ENCODE results near the gene GSX2. TPM values are rescaled to one million over a fixed set of nuclear protein-coding genes. Genes with fewer than 3 reads are reported as not detected.
"Not testable (repeated sequence)": the region's sequence is repeated elsewhere in the genome, so short reads cannot be mapped to it uniquely, and the experiment has no call there.

Gene GSX2
- not detected for total RNA-seq

DNA sequence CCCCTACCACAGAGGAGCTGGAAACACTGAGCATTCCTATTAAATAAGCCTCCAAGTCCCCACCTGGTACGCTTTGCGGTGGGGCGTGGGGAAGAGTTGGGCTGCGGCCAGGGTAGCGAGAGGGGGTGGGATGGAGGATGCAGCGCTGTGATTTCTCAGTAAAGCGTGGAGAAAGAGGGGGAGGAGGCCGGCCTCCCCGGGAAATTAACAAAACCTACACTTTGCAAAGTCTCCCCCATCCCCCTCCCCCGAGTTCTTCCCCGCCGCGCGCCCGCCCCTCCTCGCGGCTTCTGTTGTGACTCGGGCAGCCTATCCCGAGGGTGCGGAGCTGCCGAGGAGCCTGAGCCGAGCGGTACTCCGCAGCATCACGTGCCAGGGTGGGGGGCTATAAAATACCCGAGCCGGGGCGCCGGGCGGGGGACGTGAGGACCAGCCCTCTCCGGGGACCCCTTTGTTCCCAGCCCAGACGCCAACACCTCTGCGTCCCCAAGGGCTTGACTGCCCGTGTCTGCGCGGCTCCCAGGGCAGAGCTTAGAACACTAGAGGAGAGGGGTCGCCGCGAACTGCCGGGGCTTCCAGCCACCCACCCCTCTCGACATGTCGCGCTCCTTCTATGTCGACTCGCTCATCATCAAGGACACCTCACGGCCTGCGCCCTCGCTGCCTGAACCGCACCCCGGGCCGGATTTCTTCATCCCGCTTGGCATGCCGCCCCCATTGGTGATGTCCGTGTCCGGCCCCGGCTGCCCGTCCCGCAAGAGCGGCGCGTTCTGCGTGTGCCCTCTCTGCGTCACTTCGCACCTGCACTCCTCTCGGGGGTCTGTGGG lies at the start of gene GSX2:
GSX2 (plus strand) TSS at position 416 of the 827 bp plus-strand sequence; CDS start at position 598, 182 bp downstream.
- Mint-ChIP-seq H3K27ac (no peak within 1 kb of the TSS), H3K4me1 (peaks cover 49% of the 10 kb centered on the region), H3K9me3 (ENCODE audit: low read depth) (no peaks in the 10 kb centered on the region), H3K27me3 (peaks cover 84% of the 10 kb centered on the region), H3K36me3 (ENCODE audit: low read depth) (no peaks in the 10 kb centered on the region), H3K4me3 (peak within 1 kb of the TSS; percentile 38)
- ATAC-seq (no peak), DNase-seq (peak; percentile 26)
- POLR2A ChIA-PET: no interaction called here
- CTCF ChIA-PET: interaction anchor here (1.1 to 1.6 kb wide), 3 partner anchors 8 to 170 kb away, joined by 3 to 5 read pairs (median 4); no protein-coding TSS in a partner anchor
- intact Hi-C loops (cut with DNase I, micrococcal nuclease): loop anchor here in 1 of 2 experiments (10.0 kb wide), 1 partner anchor 175 kb away; no protein-coding TSS in a partner anchor

DNA sequence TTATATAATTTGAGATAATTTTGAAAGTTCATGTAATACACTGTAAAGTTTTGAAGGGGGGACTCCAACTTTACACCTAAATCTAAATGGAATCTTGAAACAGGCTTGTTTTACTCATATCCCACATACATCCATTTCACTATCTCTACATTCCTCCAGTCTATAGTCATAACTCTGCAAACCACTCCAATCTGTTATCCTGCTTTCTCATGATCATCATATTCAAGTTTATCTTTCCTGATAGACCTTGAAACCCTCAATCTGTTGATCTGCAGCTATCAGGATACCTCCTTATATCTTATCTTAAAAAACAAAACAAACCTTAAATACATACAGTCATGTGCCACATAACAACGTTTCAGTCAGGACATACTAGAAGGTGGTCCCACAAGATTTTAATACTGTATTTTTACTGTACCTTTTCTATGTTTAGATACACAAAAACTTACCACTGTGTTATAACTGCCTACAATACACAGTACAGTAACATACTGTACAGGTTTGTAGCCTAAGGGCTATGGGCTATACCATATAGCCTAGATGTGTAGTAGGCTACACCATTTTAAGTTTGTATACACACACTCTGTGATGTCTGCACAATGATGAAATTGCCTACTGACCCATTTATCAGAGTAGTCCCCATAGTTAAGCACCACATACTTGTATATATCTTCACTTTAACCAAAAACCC lies 49.6 kb upstream of the GSX2 start:
- H3K4me3 Mint-ChIP-seq: no peak overlapping the region
- ChIA-PET POLR2A (interaction anchor here (0.6 kb wide), 1 partner anchor 26 kb away, joined by 4 read pairs; no protein-coding TSS in a partner anchor), CTCF (no interaction called here)
- H3K9me3 Mint-ChIP-seq (ENCODE audit: low read depth): no peaks in the 10 kb centered on the region
- H3K4me1 Mint-ChIP-seq: peaks cover 32% of the 10 kb centered on the region
- no peak for DNase-seq
- intact Hi-C loops (cut with DNase I, micrococcal nuclease): no loop called here
- no peaks in the 10 kb centered on the region for H3K27me3 Mint-ChIP-seq
- no peak overlapping the region for H3K27ac Mint-ChIP-seq
- peaks cover 22% of the 10 kb centered on the region for H3K36me3 Mint-ChIP-seq (ENCODE audit: low read depth)
- ATAC-seq: no peak

- intact Hi-C loops (cut with DNase I, micrococcal nuclease); H3K27me3 Mint-ChIP-seq; ATAC-seq; H3K36me3 Mint-ChIP-seq (ENCODE audit: low read depth); H3K27ac Mint-ChIP-seq; DNase-seq; H3K9me3 Mint-ChIP-seq (ENCODE audit: low read depth); H3K4me3 Mint-ChIP-seq; CTCF ChIA-PET: not testable (repeated sequence)
- H3K4me1 Mint-ChIP-seq: peaks cover 57% of the 10 kb centered on the region
- POLR2A ChIA-PET: interaction anchor here (0.6 kb wide), 1 partner anchor 1151 kb away, joined by 4 read pairs; no protein-coding TSS in a partner anchor
These were observed 46.6 kb upstream of the GSX2 start for GRCh38 chr4:54053322-54053721.

DNA sequence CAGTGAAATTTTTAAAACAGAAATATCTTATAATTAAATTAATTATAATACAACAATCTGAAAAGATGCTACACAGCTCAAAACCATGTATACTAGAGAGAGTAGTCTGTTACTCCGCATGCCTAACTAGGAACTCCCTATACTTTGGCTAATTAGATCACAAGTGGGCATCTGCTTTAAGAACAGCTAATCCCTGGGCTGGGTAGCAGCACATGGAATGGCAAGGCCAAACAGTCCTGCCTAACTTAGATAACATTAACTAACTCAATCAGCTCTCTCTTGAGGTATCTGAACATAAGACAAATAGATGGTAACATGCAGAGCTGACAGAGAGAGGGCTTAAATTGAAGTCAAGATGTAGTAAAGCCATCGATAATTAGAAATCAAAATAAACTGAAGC lies 45.5 kb upstream of the GSX2 start:
- ATAC-seq: no peak
- no peak overlapping the region for H3K4me3 Mint-ChIP-seq
- H3K4me1 Mint-ChIP-seq: peaks cover 63% of the 10 kb centered on the region
- no peaks in the 10 kb centered on the region for H3K27me3 Mint-ChIP-seq
- H3K27ac Mint-ChIP-seq: no peak overlapping the region
- ChIA-PET CTCF (interaction anchor here (0.7 kb wide), 1 partner anchor 685 kb away, joined by 3 read pairs; no protein-coding TSS in a partner anchor), POLR2A (no interaction called here)
- intact Hi-C loops (cut with DNase I, micrococcal nuclease): no loop called here
- peaks cover 2% of the 10 kb centered on the region for H3K36me3 Mint-ChIP-seq (ENCODE audit: low read depth)
- no peak for DNase-seq
- no peaks in the 10 kb centered on the region for H3K9me3 Mint-ChIP-seq (ENCODE audit: low read depth)

DNA sequence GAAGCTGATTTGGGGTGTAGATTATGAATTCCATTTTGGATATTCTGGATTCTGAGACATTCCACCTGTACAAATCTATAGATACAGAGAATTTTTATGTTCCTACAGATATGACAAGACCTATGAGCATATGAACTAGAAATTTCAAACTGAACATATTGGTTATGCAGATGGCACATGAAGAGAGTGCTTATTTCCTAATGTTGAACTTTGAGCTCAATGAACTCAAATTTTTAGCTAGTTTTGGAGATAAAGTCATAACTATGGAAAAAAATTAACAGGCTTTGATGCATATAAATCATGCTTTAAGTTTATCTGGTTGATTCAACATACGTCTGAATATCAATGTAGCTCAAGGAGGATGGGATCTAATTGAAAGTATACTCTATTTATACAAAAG lies 44.5 kb upstream of the GSX2 start:
- ATAC-seq (no peak), DNase-seq (no peak)
- Mint-ChIP-seq H3K4me3 (no peak overlapping the region), H3K4me1 (peaks cover 63% of the 10 kb centered on the region), H3K27me3 (no peaks in the 10 kb centered on the region), H3K9me3 (ENCODE audit: low read depth) (no peaks in the 10 kb centered on the region), H3K36me3 (ENCODE audit: low read depth) (peaks cover 8% of the 10 kb centered on the region), H3K27ac (no peak overlapping the region)
- ChIA-PET CTCF (interaction anchor here (0.7 to 2.7 kb wide), 2 partner anchors 19 to 125 kb away, joined by 3 to 9 read pairs; no protein-coding TSS in a partner anchor), POLR2A (no interaction called here)
- intact Hi-C loops (cut with DNase I, micrococcal nuclease): no loop called here

GRCh38 chr4:54056360-54056759 lies 43.6 kb upstream of the GSX2 start:
- Mint-ChIP-seq H3K9me3 (ENCODE audit: low read depth) (no peaks in the 10 kb centered on the region), H3K27ac (peak overlapping the region; percentile 51), H3K4me1 (peaks cover 64% of the 10 kb centered on the region), H3K36me3 (ENCODE audit: low read depth) (peaks cover 8% of the 10 kb centered on the region), H3K4me3 (no peak overlapping the region), H3K27me3 (no peaks in the 10 kb centered on the region)
- DNase-seq (no peak), ATAC-seq (peak; percentile 78)
- intact Hi-C loops (cut with DNase I, micrococcal nuclease): loop anchor here in 1 of 2 experiments (2.0 kb wide), 1 partner anchor 16 kb away; no protein-coding TSS in a partner anchor
- ChIA-PET CTCF (interaction anchor here (0.9 to 2.7 kb wide), 4 partner anchors 8 to 126 kb away, joined by 3 to 9 read pairs (median 3); no protein-coding TSS in a partner anchor), POLR2A (no interaction called here)

DNA sequence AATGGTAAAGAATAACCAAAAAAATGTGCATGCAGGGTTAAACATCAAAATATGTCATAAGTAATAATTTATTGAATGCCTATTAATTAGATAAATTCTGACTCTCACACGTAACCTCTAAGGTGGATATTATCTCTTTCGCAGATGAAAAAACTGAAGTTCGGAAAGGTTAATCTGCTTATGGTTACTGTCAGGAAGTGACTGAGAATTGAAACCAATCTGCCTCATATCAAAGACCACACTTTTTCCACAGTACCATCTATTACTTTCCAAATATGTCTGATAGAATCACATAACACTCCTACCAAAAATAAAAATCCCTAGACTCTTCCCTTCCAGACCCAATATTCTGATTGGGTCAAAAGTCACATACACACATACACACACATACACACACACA lies 41.8 kb upstream of the GSX2 start:
- Mint-ChIP-seq H3K9me3 (ENCODE audit: low read depth) (no peaks in the 10 kb centered on the region), H3K27ac (peak overlapping the region; percentile 28), H3K4me3 (peak overlapping the region; percentile 28), H3K4me1 (peaks cover 73% of the 10 kb centered on the region), H3K27me3 (no peaks in the 10 kb centered on the region), H3K36me3 (ENCODE audit: low read depth) (peaks cover 15% of the 10 kb centered on the region)
- DNase-seq (no peak), ATAC-seq (peak; percentile 66)
- ChIA-PET POLR2A (no interaction called here), CTCF (interaction anchor here (0.8 kb wide), 1 partner anchor 9 kb away, joined by 3 read pairs; no protein-coding TSS in a partner anchor)
- intact Hi-C loops (cut with DNase I, micrococcal nuclease): no loop called here

DNA sequence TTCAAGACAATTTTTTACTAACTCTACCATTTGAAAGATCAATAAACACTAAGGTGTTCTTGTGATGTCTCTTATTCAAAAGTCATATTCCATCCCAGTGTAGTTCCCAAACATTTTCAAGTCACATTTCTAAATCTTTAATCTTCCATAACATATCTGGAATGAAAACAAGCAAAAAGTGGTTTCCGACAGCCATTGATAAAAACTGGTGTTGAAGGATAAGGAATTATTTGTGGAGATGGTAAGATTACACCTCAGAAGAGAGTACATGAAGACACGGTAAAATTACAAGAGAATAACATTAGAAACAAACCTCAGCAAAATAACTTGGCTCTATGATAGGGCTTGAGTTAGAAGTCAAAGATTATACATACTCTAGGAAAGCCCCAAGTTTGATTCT lies 39.8 kb upstream of the GSX2 start:
- Mint-ChIP-seq H3K27ac (peak overlapping the region; percentile 40), H3K27me3 (no peaks in the 10 kb centered on the region), H3K36me3 (ENCODE audit: low read depth) (peaks cover 20% of the 10 kb centered on the region), H3K4me3 (peak overlapping the region; percentile 26), H3K4me1 (peaks cover 69% of the 10 kb centered on the region), H3K9me3 (ENCODE audit: low read depth) (no peaks in the 10 kb centered on the region)
- CTCF ChIA-PET: interaction anchor here (0.6 to 0.7 kb wide), 2 partner anchors 21 to 149 kb away, joined by 3 to 4 read pairs; no protein-coding TSS in a partner anchor
- ATAC-seq: no peak
- DNase-seq: no peak
- POLR2A ChIA-PET: interaction anchor here (0.7 kb wide), 2 partner anchors 696 to 1762 kb away, joined by 3 to 5 read pairs; no protein-coding TSS in a partner anchor
- intact Hi-C loops (cut with DNase I, micrococcal nuclease): loop anchor here (5.0 to 10.0 kb wide), 5 partner anchors 683 to 1885 kb away; partner anchors contain the start of genes CEP135 (in 1 of the 2), EXOC1 (in 1 of the 2) and FIP1L1 (in 1 of the 2)

- no peak for ATAC-seq
- DNase-seq: no peak
- peaks cover 20% of the 10 kb centered on the region for H3K36me3 Mint-ChIP-seq (ENCODE audit: low read depth)
- H3K4me3 Mint-ChIP-seq: peak overlapping the region; percentile 60
- no peaks in the 10 kb centered on the region for H3K9me3 Mint-ChIP-seq (ENCODE audit: low read depth)
- ChIA-PET POLR2A (no interaction called here), CTCF (no interaction called here)
- no peak overlapping the region for H3K27ac Mint-ChIP-seq
- peaks cover 69% of the 10 kb centered on the region for H3K4me1 Mint-ChIP-seq
- H3K27me3 Mint-ChIP-seq: no peaks in the 10 kb centered on the region
- intact Hi-C loops (cut with DNase I, micrococcal nuclease): loop anchor here (5.0 to 10.0 kb wide), 5 partner anchors 684 to 1884 kb away; partner anchors contain the start of genes CEP135 (in 1 of the 2), EXOC1 (in 1 of the 2) and FIP1L1 (in 1 of the 2)
These were observed 38.9 kb upstream of the GSX2 start for GRCh38 chr4:54061067-54061466.

DNA sequence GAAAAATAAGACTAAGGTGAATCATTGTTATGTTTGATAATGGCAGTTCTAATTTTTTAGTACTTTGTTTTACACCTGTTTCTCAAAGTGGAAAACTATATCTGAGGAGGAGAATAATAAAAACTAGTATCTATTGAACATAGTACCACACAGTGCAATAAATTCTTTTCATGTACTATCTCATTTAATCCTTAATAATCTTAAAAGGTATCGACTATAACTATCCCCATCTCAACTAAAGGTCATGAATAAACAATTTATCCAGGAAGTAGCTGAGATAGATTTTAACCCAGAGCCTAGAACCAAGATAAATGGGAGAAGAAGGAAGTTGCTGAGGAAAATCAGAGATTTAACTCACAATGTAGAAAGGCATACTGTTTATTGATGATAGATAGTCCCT lies 38.1 kb upstream of the GSX2 start:
- ATAC-seq: no peak
- ChIA-PET CTCF (no interaction called here), POLR2A (no interaction called here)
- no peaks in the 10 kb centered on the region for H3K27me3 Mint-ChIP-seq
- no peak for DNase-seq
- peak overlapping the region; percentile 60 for H3K4me3 Mint-ChIP-seq
- H3K9me3 Mint-ChIP-seq (ENCODE audit: low read depth): no peaks in the 10 kb centered on the region
- H3K27ac Mint-ChIP-seq: peak overlapping the region; percentile 55
- intact Hi-C loops (cut with DNase I, micrococcal nuclease): loop anchor here (2.0 to 10.0 kb wide), 6 partner anchors 21 to 1883 kb away; partner anchors contain the start of genes CEP135 (in 1 of the 2), EXOC1 (in 1 of the 2) and FIP1L1 (in 1 of the 2)
- H3K4me1 Mint-ChIP-seq: peaks cover 62% of the 10 kb centered on the region
- peaks cover 20% of the 10 kb centered on the region for H3K36me3 Mint-ChIP-seq (ENCODE audit: low read depth)

DNA sequence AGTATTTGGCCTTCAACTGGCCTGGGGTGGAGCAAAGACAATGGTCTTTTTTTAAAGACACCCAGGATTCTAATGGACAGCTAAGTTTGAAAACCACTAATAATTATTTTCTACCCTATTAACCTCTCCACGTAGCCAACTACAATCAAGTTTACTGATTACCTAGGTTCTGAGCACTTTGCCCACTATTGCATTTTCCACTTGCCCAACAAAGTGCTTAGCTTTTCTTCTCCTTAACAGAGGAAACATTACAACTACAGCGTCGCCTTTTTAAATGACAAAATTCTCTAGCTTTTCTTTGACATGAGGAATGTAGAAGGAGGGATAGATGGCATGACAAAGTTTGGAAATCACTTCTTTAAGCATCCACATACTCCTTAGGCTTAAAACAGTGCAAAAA lies 37.6 kb upstream of the GSX2 start:
- intact Hi-C loops (cut with DNase I, micrococcal nuclease): loop anchor here (2.0 to 10.0 kb wide), 6 partner anchors 22 to 1882 kb away; partner anchors contain the start of genes CEP135 (in 1 of the 2), EXOC1 (in 1 of the 2) and FIP1L1 (in 1 of the 2)
- H3K4me1 Mint-ChIP-seq: peaks cover 59% of the 10 kb centered on the region
- H3K36me3 Mint-ChIP-seq (ENCODE audit: low read depth): peaks cover 20% of the 10 kb centered on the region
- no peak for DNase-seq
- H3K9me3 Mint-ChIP-seq (ENCODE audit: low read depth): peaks cover under 1% of the 10 kb centered on the region
- ATAC-seq: no peak
- H3K4me3 Mint-ChIP-seq: peak overlapping the region; percentile 94
- POLR2A ChIA-PET: interaction anchor here (1.2 kb wide), 1 partner anchor 930 kb away, joined by 3 read pairs; no protein-coding TSS in a partner anchor
- H3K27me3 Mint-ChIP-seq: no peaks in the 10 kb centered on the region
- CTCF ChIA-PET: interaction anchor here (0.8 to 1.1 kb wide), 2 partner anchors 24 to 31 kb away, joined by 3 read pairs; no protein-coding TSS in a partner anchor
- H3K27ac Mint-ChIP-seq: peak overlapping the region; percentile 60

Measured in activated CD4-positive, alpha-beta T cell treated with anti-CD3 and anti-CD28 coated beads for 36 hours (primary cell).